ENCODE results near the gene ZDHHC16. TPM values are rescaled to one million over a fixed set of nuclear protein-coding genes. Genes with fewer than 3 reads are reported as not detected.
"Not testable (repeated sequence)": the region's sequence is repeated elsewhere in the genome, so short reads cannot be mapped to it uniquely, and the experiment has no call there.

ZDHHC16 gene
- total RNA-seq, 4 donors from 2014 or later = 12.1 to 21.8 (median 16.1) TPM

DNA sequence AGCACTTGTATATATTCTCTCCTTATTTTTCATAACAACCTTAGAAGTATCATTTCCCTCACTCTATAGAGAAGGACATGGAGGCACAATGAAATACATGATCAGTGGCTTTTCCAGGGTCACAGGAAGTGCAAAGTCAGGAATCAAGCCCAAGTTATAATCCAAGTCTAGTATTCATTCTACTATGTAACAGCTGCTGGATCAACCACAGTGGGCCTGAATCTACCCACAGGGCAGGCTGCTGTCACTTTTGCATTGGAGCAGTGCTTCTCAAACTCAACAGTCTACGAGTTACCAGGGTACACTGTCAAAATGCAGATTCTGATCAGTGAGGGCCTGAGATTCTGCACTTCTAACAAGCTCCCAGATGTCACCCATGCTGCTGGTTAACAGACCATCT lies 18.3 kb downstream of the ZDHHC16 start:
- DNase-seq (ENCODE audit: low spot score in 2 of 2) = no peak
- 33 to 53% methylated on average over 1 of the region's 1 CpG for WGBS, 2 donors
- no peak for TF ChIP-seq POLR2A (IDR thresholded peaks at IDR 0.05)
- H3K4me3 ChIP-seq (ENCODE audit: low read depth, poor library complexity, severe bottlenecking) = no peak overlapping the region
- intact Hi-C loops (cut with DNase I; ENCODE audit: low total_unique reads) = loop anchor here (10.0 kb wide), 2 partner anchors 91 to 151 kb away; no protein-coding TSS in a partner anchor

- TF ChIP-seq CTCF (IDR thresholded peaks at IDR 0.05) = no peak
- no peak for TF ChIP-seq POLR2A (IDR thresholded peaks at IDR 0.05)
- no peak for DNase-seq (ENCODE audit: low spot score in 2 of 2)
- no peak overlapping the region for H3K4me3 ChIP-seq (ENCODE audit: low read depth, poor library complexity, severe bottlenecking)
- intact Hi-C loops (cut with DNase I; ENCODE audit: low total_unique reads) = loop anchor here (10.0 kb wide), 2 partner anchors 89 to 149 kb away; no protein-coding TSS in a partner anchor
- 91 to 92% methylated on average over 7 of the region's 7 CpGs for WGBS, 2 donors
Measured at GRCh38 chr10:97465982-97466381, 20.0 kb downstream of the ZDHHC16 start.

DNA sequence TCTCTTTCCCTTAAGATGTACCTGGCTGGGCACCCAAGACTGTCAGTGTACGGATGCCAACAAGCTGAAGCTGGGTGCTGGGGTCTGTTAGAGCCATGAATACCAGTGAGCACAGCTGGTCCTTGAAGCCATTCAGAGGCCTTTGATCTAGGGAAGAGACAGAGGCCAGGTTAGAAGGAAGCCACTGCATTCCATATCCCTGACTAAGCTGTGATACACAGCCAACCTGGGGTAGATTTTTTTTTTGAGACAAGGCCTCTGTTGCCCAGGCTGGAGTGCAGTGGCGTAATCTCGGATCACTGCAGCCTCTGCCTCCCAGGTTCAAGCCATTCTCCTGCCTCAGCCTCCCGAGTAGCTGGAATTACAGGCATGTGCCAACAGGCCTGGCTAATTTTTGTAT lies 20.8 kb downstream of the ZDHHC16 start:
- no peak overlapping the region for H3K4me3 ChIP-seq (ENCODE audit: low read depth, poor library complexity, severe bottlenecking)
- no peak for DNase-seq (ENCODE audit: low spot score in 2 of 2)
- intact Hi-C loops (cut with DNase I; ENCODE audit: low total_unique reads) = loop anchor here (10.0 kb wide), 2 partner anchors 88 to 148 kb away; no protein-coding TSS in a partner anchor
- 64 to 78% methylated on average over 4 of the region's 4 CpGs for WGBS, 2 donors
- TF ChIP-seq CTCF (IDR thresholded peaks at IDR 0.05) (no peak), POLR2A (IDR thresholded peaks at IDR 0.05) (no peak)

- intact Hi-C loops (cut with DNase I; ENCODE audit: low total_unique reads) = loop anchor here (10.0 kb wide), 2 partner anchors 87 to 147 kb away; no protein-coding TSS in a partner anchor
- TF ChIP-seq CTCF (IDR thresholded peaks at IDR 0.05) (no peak), POLR2A (IDR thresholded peaks at IDR 0.05) (no peak)
- no peak for DNase-seq (ENCODE audit: low spot score in 2 of 2)
- no peak overlapping the region for H3K4me3 ChIP-seq (ENCODE audit: low read depth, poor library complexity, severe bottlenecking)
- WGBS, 2 donors = 48 to 51% methylated on average over 3 of the region's 3 CpGs
Measured at GRCh38 chr10:97468162-97468561, 22.2 kb downstream of the ZDHHC16 start.

GRCh38 chr10:97468781-97469180 lies 22.8 kb downstream of the ZDHHC16 start:
- intact Hi-C loops (cut with DNase I; ENCODE audit: low total_unique reads) = loop anchor here (10.0 kb wide), 2 partner anchors 86 to 146 kb away; no protein-coding TSS in a partner anchor
- H3K4me3 ChIP-seq (ENCODE audit: low read depth, poor library complexity, severe bottlenecking) = not testable (repeated sequence)
- WGBS, 2 donors = 86% methylated on average over 10 to 12 of the region's 12 CpGs
- peak in 1 of 2 donors; percentile 65 for DNase-seq (ENCODE audit: low spot score in 2 of 2)

DNA sequence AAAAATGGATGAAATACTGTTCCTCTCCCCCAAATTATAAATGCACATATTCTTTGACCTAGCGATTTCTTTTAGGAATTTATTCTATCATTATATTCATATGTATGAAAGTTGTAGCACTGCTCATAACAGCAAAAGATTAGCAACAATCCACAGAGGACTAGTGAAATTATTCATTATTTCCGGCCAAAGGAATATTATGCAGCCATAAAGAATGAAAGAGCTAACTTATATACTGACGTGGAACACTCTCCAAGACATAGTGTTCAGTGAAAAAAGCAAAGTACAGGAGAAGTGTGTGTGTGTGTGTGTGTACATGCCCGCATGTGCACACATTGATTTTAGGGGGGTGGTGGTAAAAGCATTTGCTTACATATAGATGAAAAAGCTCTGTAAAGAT lies 28.9 kb downstream of the ZDHHC16 start:
- intact Hi-C loops (cut with DNase I; ENCODE audit: low total_unique reads) = no loop called here
- H3K4me3 ChIP-seq (ENCODE audit: low read depth, poor library complexity, severe bottlenecking) = no peak overlapping the region
- TF ChIP-seq POLR2A (IDR thresholded peaks at IDR 0.05) (no peak), CTCF (IDR thresholded peaks at IDR 0.05) (no peak)
- DNase-seq (ENCODE audit: low spot score in 2 of 2) = no peak
- 96 to 97% methylated on average over 4 of the region's 4 CpGs for WGBS, 2 donors

DNA sequence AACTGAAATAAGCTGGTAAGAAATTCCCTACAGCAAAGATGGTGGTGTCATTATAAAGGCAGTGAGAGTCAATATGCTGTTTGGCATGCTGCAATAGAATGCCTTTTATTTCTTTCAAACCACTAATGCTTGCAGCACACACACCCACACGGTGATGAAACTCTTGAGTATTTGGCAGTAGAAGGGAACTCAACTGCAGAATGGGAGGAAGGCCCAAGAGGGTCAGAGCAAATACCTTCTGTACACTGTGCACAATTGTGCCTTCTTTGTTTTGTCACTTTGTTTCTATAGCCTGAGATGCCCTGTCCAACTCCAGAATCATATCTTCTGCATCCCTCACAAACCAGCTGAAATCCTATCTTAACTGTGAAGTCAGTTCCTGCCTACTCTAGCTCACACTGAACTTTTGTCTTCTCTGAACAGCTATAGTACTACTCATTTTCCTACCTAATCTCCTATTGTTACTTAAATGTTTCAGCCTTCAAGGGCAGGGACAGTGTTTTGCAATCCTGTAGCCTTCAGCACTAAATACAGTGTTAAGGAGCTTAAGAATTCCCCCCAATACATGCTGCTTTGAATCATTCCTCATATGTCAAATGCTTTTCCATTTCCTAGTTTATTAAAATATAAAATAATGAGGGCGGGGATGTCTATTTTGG lies 30.1 kb downstream of the ZDHHC16 start:
- intact Hi-C loops (cut with DNase I; ENCODE audit: low total_unique reads) = no loop called here
- H3K4me3 ChIP-seq (ENCODE audit: low read depth, poor library complexity, severe bottlenecking) = no peak overlapping the region
- peak in 1 of 2 donors; percentile 39 for DNase-seq (ENCODE audit: low spot score in 2 of 2)
- TF ChIP-seq CTCF (IDR thresholded peaks at IDR 0.05) (no peak), POLR2A (IDR thresholded peaks at IDR 0.05) (no peak)
- 62% methylated on average over 2 of the region's 2 CpGs for WGBS, 2 donors

DNA sequence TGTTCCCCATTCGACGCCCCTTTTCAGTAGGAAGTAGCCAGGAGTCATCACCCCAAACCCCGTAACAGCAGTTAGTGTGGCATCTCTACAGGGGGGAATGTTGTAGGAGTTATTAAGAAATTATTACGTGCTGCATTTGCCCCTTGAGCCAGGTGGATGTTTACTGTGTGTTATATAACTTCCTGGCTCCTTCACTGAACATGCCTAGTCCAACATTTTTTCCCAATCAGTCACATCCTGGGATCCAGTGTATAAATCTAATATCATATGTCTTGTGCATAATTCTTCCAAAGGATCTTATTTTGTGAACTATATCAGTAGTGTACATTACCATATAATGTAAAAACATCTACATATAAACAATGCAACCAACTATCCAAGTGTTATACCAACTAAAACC lies 33.4 kb downstream of the ZDHHC16 start:
- WGBS, 2 donors = 76 to 86% methylated on average over 4 of the region's 4 CpGs
- H3K4me3 ChIP-seq (ENCODE audit: low read depth, poor library complexity, severe bottlenecking); intact Hi-C loops (cut with DNase I; ENCODE audit: low total_unique reads); DNase-seq (ENCODE audit: low spot score in 2 of 2): not testable (repeated sequence)

Measured in lower leg skin (tissue), 4 donors.